Measurements from ENCODE around the gene SLC29A1. TPM values are rescaled to one million over a fixed set of nuclear protein-coding genes. Genes with fewer than 3 reads are reported as not detected.

The SLC29A1 gene
- total RNA-seq, 1 experiment from 2014 or later, result 7.0 TPM

- CTCF ChIA-PET, result interaction anchor here (0.6 to 1.3 kb wide), 3 partner anchors 9 to 136 kb away, joined by 3 read pairs; no protein-coding TSS in a partner anchor
- H3K4me1 Mint-ChIP-seq (ENCODE audit: insufficient read depth, unreplicated experiment), result peaks cover 20% of the 10 kb centered on the region
- no TSS peak for BruUV-seq (replicated peaks)
These were observed 20.2 kb upstream of the SLC29A1 start for GRCh38 chr6:44202972-44203750.

DNA sequence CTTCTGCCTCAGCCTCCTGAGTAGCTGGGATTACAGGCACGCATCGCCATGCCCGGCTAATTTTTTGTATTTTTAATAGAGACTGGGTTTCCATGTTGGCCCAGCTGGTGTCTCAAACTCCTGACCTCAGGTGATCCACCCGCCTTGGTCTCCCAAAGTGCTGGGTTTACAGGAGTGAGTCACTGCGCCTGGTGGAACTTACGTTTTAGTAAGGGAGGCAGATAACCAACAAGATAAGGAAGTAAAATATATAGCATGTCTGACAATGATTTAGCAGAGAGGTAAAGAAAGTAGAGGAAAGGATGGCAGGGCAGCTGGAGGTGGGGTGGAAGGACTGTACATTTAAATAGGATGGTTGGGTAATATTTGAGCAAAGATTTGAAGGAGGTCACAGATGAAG is 19.4 kb upstream of the SLC29A1 start:
- Mint-ChIP-seq H3K27ac (ENCODE audit: low read depth, unreplicated experiment) (no peak overlapping the region), H3K27me3 (ENCODE audit: insufficient read depth, unreplicated experiment) (no peaks in the 10 kb centered on the region), H3K36me3 (ENCODE audit: insufficient read depth, unreplicated experiment) (no peaks in the 10 kb centered on the region), H3K4me3 (ENCODE audit: unreplicated experiment) (no peak overlapping the region), H3K9me3 (ENCODE audit: unreplicated experiment) (no peaks in the 10 kb centered on the region), H3K4me1 (ENCODE audit: insufficient read depth, unreplicated experiment) (peaks cover 20% of the 10 kb centered on the region)
- POLR2A ChIA-PET, result interaction anchor here (0.9 to 1.8 kb wide), 2 partner anchors 11 to 41 kb away, joined by 3 to 6 read pairs; no protein-coding TSS in a partner anchor
- no TSS peak for BruUV-seq (replicated peaks)
- TF ChIP-seq CTCF (IDR thresholded peaks at IDR 0.05; ENCODE audit: unreplicated experiment), result no peak
- no peak for DNase-seq (ENCODE audit: unreplicated experiment)
- CTCF ChIA-PET, result interaction anchor here (0.6 to 1.2 kb wide), 3 partner anchors 11 to 32 kb away, joined by 3 read pairs; no protein-coding TSS in a partner anchor
- intact Hi-C loops (cut with micrococcal nuclease), result no loop called here

More at GRCh38 chr6:44202972-44203750, 20.2 kb upstream of the SLC29A1 start:
- no peak for TF ChIP-seq CTCF (IDR thresholded peaks at IDR 0.05; ENCODE audit: unreplicated experiment)
- Mint-ChIP-seq H3K27ac (ENCODE audit: low read depth, unreplicated experiment) (no peak overlapping the region), H3K9me3 (ENCODE audit: unreplicated experiment) (no peaks in the 10 kb centered on the region), H3K4me3 (ENCODE audit: unreplicated experiment) (no peak overlapping the region), H3K27me3 (ENCODE audit: insufficient read depth, unreplicated experiment) (no peaks in the 10 kb centered on the region), H3K36me3 (ENCODE audit: insufficient read depth, unreplicated experiment) (no peaks in the 10 kb centered on the region)
- no peak for DNase-seq (ENCODE audit: unreplicated experiment)
- intact Hi-C loops (cut with micrococcal nuclease), result no loop called here
- POLR2A ChIA-PET, result interaction anchor here (0.9 to 1.8 kb wide), 2 partner anchors 12 to 42 kb away, joined by 3 to 6 read pairs; no protein-coding TSS in a partner anchor

GRCh38 chr6:44207966-44208365 is 15.4 kb upstream of the SLC29A1 start:
- Mint-ChIP-seq H3K4me1 (ENCODE audit: insufficient read depth, unreplicated experiment) (peaks cover 6% of the 10 kb centered on the region), H3K4me3 (ENCODE audit: unreplicated experiment) (no peak overlapping the region), H3K27me3 (ENCODE audit: insufficient read depth, unreplicated experiment) (no peaks in the 10 kb centered on the region), H3K27ac (ENCODE audit: low read depth, unreplicated experiment) (no peak overlapping the region), H3K36me3 (ENCODE audit: insufficient read depth, unreplicated experiment) (no peaks in the 10 kb centered on the region), H3K9me3 (ENCODE audit: unreplicated experiment) (no peaks in the 10 kb centered on the region)
- intact Hi-C loops (cut with micrococcal nuclease), result no loop called here
- DNase-seq (ENCODE audit: unreplicated experiment), result no peak
- ChIA-PET CTCF (interaction anchor here (0.6 to 1.1 kb wide), 2 partner anchors 13 to 29 kb away, joined by 3 read pairs; no protein-coding TSS in a partner anchor), POLR2A (interaction anchor here (1.3 kb wide), 1 partner anchor 17 kb away, joined by 3 read pairs; no protein-coding TSS in a partner anchor)
- no peak for TF ChIP-seq CTCF (IDR thresholded peaks at IDR 0.05; ENCODE audit: unreplicated experiment)
- no TSS peak for BruUV-seq (replicated peaks)

DNA sequence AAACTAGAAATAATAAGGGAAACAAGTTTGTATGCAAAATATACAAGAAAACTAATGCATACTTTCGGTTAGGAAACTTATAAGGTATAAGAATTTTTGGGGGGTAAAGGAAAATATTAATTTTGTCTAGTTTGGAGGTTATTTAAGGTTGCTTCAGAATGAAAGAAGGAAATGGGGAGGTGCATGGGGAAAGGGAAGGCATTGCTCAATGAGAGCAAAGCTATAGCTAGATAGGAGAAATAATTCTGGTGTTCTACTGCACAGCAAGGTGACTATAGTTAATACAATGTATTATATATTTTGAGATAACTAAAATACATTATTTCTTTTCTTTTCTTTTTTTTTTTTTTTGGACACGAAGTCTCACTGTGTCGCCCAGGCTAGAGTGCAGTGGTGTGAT is 12.1 kb upstream of the SLC29A1 start:
- no peaks in the 10 kb centered on the region for H3K27me3 Mint-ChIP-seq (ENCODE audit: insufficient read depth, unreplicated experiment)
- DNase-seq (ENCODE audit: unreplicated experiment), result no peak
- no peak for TF ChIP-seq CTCF (IDR thresholded peaks at IDR 0.05; ENCODE audit: unreplicated experiment)
- no peaks in the 10 kb centered on the region for H3K36me3 Mint-ChIP-seq (ENCODE audit: insufficient read depth, unreplicated experiment)
- ChIA-PET POLR2A (no interaction called here), CTCF (interaction anchor here (0.7 to 1.7 kb wide), 4 partner anchors 14 to 127 kb away, joined by 3 to 6 read pairs (median 4); no protein-coding TSS in a partner anchor)
- H3K9me3 Mint-ChIP-seq (ENCODE audit: unreplicated experiment), result no peaks in the 10 kb centered on the region
- no peak overlapping the region for H3K4me3 Mint-ChIP-seq (ENCODE audit: unreplicated experiment)
- no TSS peak for BruUV-seq (replicated peaks)
- no peaks in the 10 kb centered on the region for H3K4me1 Mint-ChIP-seq (ENCODE audit: insufficient read depth, unreplicated experiment)
- intact Hi-C loops (cut with micrococcal nuclease), result no loop called here
- H3K27ac Mint-ChIP-seq (ENCODE audit: low read depth, unreplicated experiment), result no peak overlapping the region
